MM.1S (cell line): ENCODE data around the gene SLC16A13.

Source experiments
- CTCF ChIP-seq: fragments of 300-600 bp; sonication (generic); IDR thresholded peaks from 2 replicates; pipeline ENCODE4 v1.5.1; 2016; ENCODE audit warnings: antibody characterized with exemption, low read length, mixed read lengths
- EZH2 ChIP-seq: fragments of 300-600 bp; sonication (generic); optimal IDR thresholded peaks from 2 replicates; pipeline ENCODE3; 2017; ENCODE audit warnings: low read depth, mild to moderate bottlenecking, antibody characterized with exemption, low read length, mixed read lengths

- no peak for TF ChIP-seq CTCF
- TF ChIP-seq EZH2 = no peak
These were observed 30.1 kb upstream of the SLC16A13 start for GRCh38 chr17:7005716-7006115.
